Spleen (tissue), 7 donors: ENCODE data around the gene MXRA8.

Experiments used
- CTCF ChIP-seq, 11 experiments: fragments of 200-600 bp in 7 of 11; fragments of 450-650 bp in 4 of 11; sonication (generic) in 4 of 11; IDR thresholded peaks in 8 of 11; conservative IDR thresholded peaks in 3 of 11; 1 replicate in 7 of 11; 2 replicates in 4 of 11; pipeline versions ENCODE4 v1.4.0 to v1.8.0; 2016 to 2021; ENCODE audit warnings: antibody characterized with exemption in 11 of 11, inconsistent platforms in 4 of 11, mild to moderate bottlenecking in 1 of 11
- POLR2A ChIP-seq, 3 donors: fragments of 450-650 bp; IDR thresholded peaks; one replicate each; pipeline ENCODE4 v1.5.1; 2017; ENCODE audit warnings: antibody characterized with exemption in 3 of 3, mild to moderate bottlenecking in 1 of 3
- donor health status: DM: no; HTN: no; CAD: no; lungs with moderate emphysema.
- donor health status: DM: no; HTN: no; CAD: no.
- donor health status: DM: no; HTN: no; CAD: no.

GRCh38 chr1:1318131-1318652 is 40.2 kb downstream of the MXRA8 start:
- no peak for TF ChIP-seq POLR2A (IDR thresholded peaks at IDR 0.05)
- TF ChIP-seq CTCF (IDR thresholded peaks at IDR 0.05 in 8 of 11, conservative IDR thresholded peaks at IDR 0.05 in 3 of 11), result no peak
